Naive thymus-derived CD4-positive, alpha-beta T cell (primary cell): ENCODE measurements around the gene CHCT1. TPM values are rescaled to one million over a fixed set of nuclear protein-coding genes. Genes with fewer than 3 reads are reported as not detected.

Experiments
- ATAC-seq: fragments of 150-1000 bp; cut with Tn5 transposase; 2 replicates; pipeline ENCODE4 v1.10.0; 2021; ENCODE audit warnings: mild to moderate bottlenecking, moderate library complexity
- CTCF ChIA-PET: fragments of 350-600 bp; sonication (Branson Sonifier 250); formaldehyde crosslinking; loops from one replicate; lab custom pipeline; 2021; ENCODE audit warnings: antibody characterized with exemption; lab: Charles Lee
- POLR2A ChIA-PET: fragments of 350-600 bp; sonication (Branson Sonifier 250); formaldehyde crosslinking; loops from one replicate; lab custom pipeline; 2021; ENCODE audit warnings: antibody characterized with exemption, inconsistent platforms; lab: Charles Lee
- DNase-seq, 9 donors: peaks; one replicate each; pipeline versions ENCODE4 v3.0.0 to v3.0.0-alpha.2; 2020 to 2022; ENCODE audit warnings: mixed read lengths in 1 of 9
- H3K27ac ChIP-seq: one replicate; pipeline ENCODE4 v1.7.0; 2013; ENCODE audit warnings: mild to moderate bottlenecking, low read depth, low read length, moderate library complexity
- H3K27me3 ChIP-seq, 2 donors: one replicate each; pipeline ENCODE4 v1.7.0; 2013; ENCODE audit warnings: low read length in 2 of 2, mild to moderate bottlenecking in 2 of 2, moderate library complexity in 2 of 2; ENCODE audit not compliant: control insufficient read depth in 2 of 2, insufficient read depth in 2 of 2
- H3K36me3 ChIP-seq, 3 experiments: 1 replicate in 2 of 3; 2 replicates in 1 of 3; pipeline ENCODE4 v1.7.0; 2013; ENCODE audit warnings: low read length in 3 of 3, mild to moderate bottlenecking in 3 of 3, moderate library complexity in 1 of 3; ENCODE audit not compliant: insufficient read depth in 3 of 3, control insufficient read depth in 2 of 3
- H3K4me1 ChIP-seq, 2 donors: one replicate each; pipeline ENCODE4 v1.7.0; 2013; ENCODE audit warnings: low read length in 2 of 2, mild to moderate bottlenecking in 2 of 2, moderate library complexity in 1 of 2; ENCODE audit not compliant: control insufficient read depth in 2 of 2, insufficient read depth in 2 of 2
- H3K4me3 ChIP-seq: 2 replicates; pipeline ENCODE4 v1.7.0; 2013; ENCODE audit warnings: mild to moderate bottlenecking, low read length
- H3K9me3 ChIP-seq, 3 experiments: 1 replicate in 2 of 3; 2 replicates in 1 of 3; pipeline ENCODE4 v1.7.0; 2013; ENCODE audit warnings: low read length in 3 of 3; ENCODE audit not compliant: control insufficient read depth in 2 of 3
- H3K27ac Mint-ChIP-seq, 9 donors: one replicate each; pipeline ENCODE4 v1.8.0; 2020 to 2022; ENCODE audit warnings: mixed read lengths in 9 of 9, mild to moderate bottlenecking in 8 of 9, moderate library complexity in 5 of 9, inconsistent platforms in 2 of 9
- H3K27me3 Mint-ChIP-seq, 5 donors: one replicate each; pipeline ENCODE4 v1.8.0; 2021 to 2022; ENCODE audit warnings: mixed read lengths in 5 of 5, mild to moderate bottlenecking in 1 of 5
- H3K36me3 Mint-ChIP-seq, 5 donors: one replicate each; pipeline ENCODE4 v1.8.0; 2020 to 2022; ENCODE audit warnings: mixed read lengths in 5 of 5, mild to moderate bottlenecking in 3 of 5, inconsistent platforms in 1 of 5
- H3K4me1 Mint-ChIP-seq, 7 donors: one replicate each; pipeline ENCODE4 v1.8.0; 2020 to 2022; ENCODE audit warnings: mixed read lengths in 7 of 7, mild to moderate bottlenecking in 3 of 7, inconsistent platforms in 1 of 7
- H3K4me3 Mint-ChIP-seq, 10 donors: one replicate each; pipeline ENCODE4 v1.8.0; 2020 to 2022; ENCODE audit warnings: mild to moderate bottlenecking in 10 of 10, mixed read lengths in 10 of 10, moderate library complexity in 6 of 10, inconsistent platforms in 2 of 10
- H3K9me3 Mint-ChIP-seq, 11 donors: one replicate each; pipeline ENCODE4 v1.8.0; 2020 to 2022; ENCODE audit warnings: mixed read lengths in 11 of 11, mild to moderate bottlenecking in 4 of 11, inconsistent platforms in 1 of 11, moderate library complexity in 1 of 11
- intact Hi-C, 2 donors: fragments of 100-400 bp; cut with micrococcal nuclease; formaldehyde crosslinking; loops; one replicate each; pipeline ENCODE4 v1.15.1; 2023
- polyA plus RNA-seq, 2 donors: library from polyadenylated mRNA; unstranded; fragments of 300-500 nt; fragmentation: Illumina TruSeq; gene quantifications; one replicate each; pipeline ENCODE4 v1.2.3, GENCODE V29; 2021
- total RNA-seq, 6 experiments: library from RNA in 5 of 6; stranded (reverse) in 5 of 6; gene quantifications; 1 replicate in 5 of 6; 2 replicates in 1 of 6; pipeline ENCODE4 v1.2.3 and lab custom pipeline; 2021 to 2026

Gene CHCT1
- total and polyA plus RNA-seq, 7 experiments from 2014 or later = not detected

- ATAC-seq = peak; percentile 35
- peak in 1 of 9 donors; percentile 19 for DNase-seq
- H3K4me3 Mint-ChIP-seq = peak overlapping the region; percentile 93 to 99 (median 96)
- peaks cover 0 to 4% (median 0%) of the 10 kb centered on the region in 5 donors for H3K36me3 Mint-ChIP-seq
- no peaks in the 10 kb centered on the region for H3K27me3 ChIP-seq
- H3K9me3 Mint-ChIP-seq = peaks cover 0 to 1% (median 0%) of the 10 kb centered on the region in 11 donors
- no peaks in the 10 kb centered on the region for H3K9me3 ChIP-seq
- peaks cover 35 to 59% (median 46%) of the 10 kb centered on the region in 7 donors for H3K4me1 Mint-ChIP-seq
- H3K4me1 ChIP-seq = peaks cover 6 to 18% of the 10 kb centered on the region in 2 donors
- peak overlapping the region; percentile 92 to 98 (median 97) for H3K27ac Mint-ChIP-seq
- ChIA-PET CTCF (interaction anchor here (1.1 kb wide), 1 partner anchor 13 kb away, joined by 3 read pairs; no protein-coding TSS in a partner anchor), POLR2A (interaction anchor here (0.6 to 1.4 kb wide), 6 partner anchors 9 to 1632 kb away, joined by 3 to 8 read pairs (median 4); partner anchors contain the start of genes APPBP2 and BCAS3)
- H3K27ac ChIP-seq = peak overlapping the region; percentile 92
- peak overlapping the region; percentile 97 for H3K4me3 ChIP-seq
- peaks cover 0 to 6% (median 0%) of the 10 kb centered on the region in 3 experiments for H3K36me3 ChIP-seq
- no peaks in the 10 kb centered on the region for H3K27me3 Mint-ChIP-seq
- intact Hi-C loops = loop anchor here (1.0 to 10.0 kb wide), 14 partner anchors 30 to 1877 kb away; partner anchors contain the start of genes BCAS3 (in 2 of the 2), CLTC (in 2 of the 2), PPM1D (in 2 of the 2) and DHX40 (in 1 of the 2)
Observed at GRCh38 chr17:60391471-60392041, 30.7 kb upstream of the CHCT1 start.

DNA sequence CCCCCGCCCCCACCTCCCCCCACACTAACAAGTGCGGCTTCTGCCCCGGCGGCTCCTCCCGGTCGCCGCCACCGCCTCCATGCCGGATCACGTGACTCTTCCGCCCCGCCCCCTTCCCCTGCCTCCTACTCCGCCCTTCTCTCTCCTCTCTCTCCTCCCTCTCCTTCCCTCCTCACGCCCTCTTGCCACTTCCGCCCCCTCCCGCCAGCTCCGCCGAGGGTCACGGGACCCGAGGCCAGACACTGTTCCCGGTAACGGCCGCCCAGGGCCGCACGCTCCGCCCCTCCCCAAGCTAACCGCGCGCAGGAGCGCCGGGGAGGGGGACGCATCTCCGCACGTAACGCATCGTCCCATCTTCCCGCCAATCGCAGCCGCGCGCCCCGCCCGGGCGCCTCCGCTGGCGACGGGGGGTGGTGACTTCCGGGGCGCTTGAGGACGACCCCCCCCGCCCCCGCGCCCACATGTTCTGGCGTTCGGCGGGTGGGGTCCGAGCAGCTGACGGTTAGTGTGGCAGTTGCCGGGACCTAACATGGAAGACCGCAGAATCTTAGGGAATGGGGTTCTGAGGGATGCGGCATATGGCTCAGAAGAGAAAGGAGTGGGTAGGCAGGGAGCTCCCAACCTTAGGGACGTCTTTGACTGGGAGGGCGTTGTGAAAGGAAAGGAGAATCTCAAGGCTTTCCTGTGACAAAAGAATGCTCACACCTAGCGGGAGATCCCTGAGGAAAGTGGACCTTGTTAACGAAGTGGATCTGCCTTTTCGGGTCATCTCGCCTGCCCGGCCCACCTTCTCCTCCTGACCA, 30.0 kb upstream of the CHCT1 start, which contains the start of gene USP32:
USP32 (minus strand) TSS at position 92 of the 803 bp plus-strand sequence. CDS start 194 bp downstream, outside the sequence.
- intact Hi-C loops = loop anchor here (1.0 to 10.0 kb wide), 13 partner anchors 29 to 1877 kb away; partner anchors contain the start of genes BCAS3 (in 2 of the 2), CLTC (in 2 of the 2), PPM1D (in 2 of the 2) and DHX40 (in 1 of the 2)
- Histone ChIP-seq H3K27ac (peak within 1 kb of the TSS; percentile 92), H3K4me1 (peaks cover 5 to 18% of the 10 kb centered on the region in 2 donors), H3K27me3 (no peaks in the 10 kb centered on the region), H3K4me3 (peak within 1 kb of the TSS; percentile 97), H3K36me3 (peaks cover 0 to 6% (median 0%) of the 10 kb centered on the region in 3 experiments), H3K9me3 (no peaks in the 10 kb centered on the region)
- ChIA-PET POLR2A (interaction anchor here (0.6 to 1.4 kb wide), 7 partner anchors 8 to 1631 kb away, joined by 3 to 8 read pairs (median 3); partner anchors contain the start of genes APPBP2 and BCAS3), CTCF (interaction anchor here (0.6 to 1.1 kb wide), 2 partner anchors 14 to 1064 kb away, joined by 3 to 5 read pairs; no protein-coding TSS in a partner anchor)
- Mint-ChIP-seq H3K4me1 (peaks cover 30 to 55% (median 41%) of the 10 kb centered on the region in 7 donors), H3K4me3 (peak within 1 kb of the TSS; percentile 93 to 99 (median 96)), H3K27me3 (no peaks in the 10 kb centered on the region), H3K36me3 (peaks cover 0 to 4% (median 0%) of the 10 kb centered on the region in 5 donors), H3K9me3 (peaks cover 0 to 1% (median 0%) of the 10 kb centered on the region in 11 donors), H3K27ac (peak within 1 kb of the TSS; percentile 92 to 99 (median 97))
- ATAC-seq = peak; percentile 95
- peak; percentile 94 to 98 (median 96) for DNase-seq

DNA sequence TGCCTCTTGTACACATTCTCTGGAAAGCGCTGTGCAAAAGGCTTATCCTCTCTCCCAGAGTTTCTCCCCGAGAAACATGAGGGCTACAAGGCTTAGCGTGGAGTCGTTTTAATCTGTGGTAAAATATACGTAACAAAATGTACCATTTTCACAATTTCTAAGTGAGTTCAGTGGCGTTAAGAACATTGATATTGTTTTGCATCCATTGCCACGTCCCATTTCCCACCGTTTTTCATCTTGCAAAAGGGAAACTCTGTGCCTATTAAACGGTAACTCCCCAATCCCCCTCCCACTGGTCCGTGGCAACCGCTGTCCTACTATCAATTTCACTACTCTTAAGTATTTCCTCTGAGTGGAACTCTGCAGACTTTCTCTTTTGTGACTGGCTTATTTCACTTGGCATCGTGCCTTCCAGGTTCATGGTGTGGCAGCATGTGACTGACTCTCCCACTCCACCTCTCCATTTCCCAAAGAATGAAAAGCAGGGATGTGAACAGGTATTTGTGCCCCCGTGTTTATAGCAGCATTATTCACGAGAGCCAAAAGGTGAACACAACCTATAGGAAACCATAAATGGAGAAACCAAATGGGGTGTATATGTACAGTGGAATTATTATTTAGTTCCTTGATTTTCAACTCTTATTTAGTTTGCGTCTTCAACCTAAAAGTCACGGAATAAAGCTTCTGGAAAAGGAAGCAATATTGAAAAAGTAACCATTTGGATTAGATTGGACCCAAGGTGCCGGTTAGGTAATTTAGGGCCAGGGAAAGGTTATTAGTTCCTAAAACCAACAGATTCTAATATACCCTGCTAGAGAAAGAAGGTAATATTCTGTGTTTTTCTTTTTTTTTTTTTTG, 29.2 kb upstream of the CHCT1 start:
- DNase-seq (peak in 7 of 9 donors; percentile 8 to 38 (median 14)), ATAC-seq (no peak)
- Histone ChIP-seq H3K36me3 (peaks cover 0 to 6% (median 0%) of the 10 kb centered on the region in 3 experiments), H3K27me3 (no peaks in the 10 kb centered on the region), H3K9me3 (no peaks in the 10 kb centered on the region), H3K4me1 (peaks cover 10 to 18% of the 10 kb centered on the region in 2 donors), H3K27ac (peak overlapping the region; percentile 92), H3K4me3 (peak overlapping the region; percentile 97)
- CTCF ChIA-PET = no interaction called here
- peak overlapping the region; percentile 92 to 99 (median 97) for H3K27ac Mint-ChIP-seq
- H3K27me3 Mint-ChIP-seq = no peaks in the 10 kb centered on the region
- peaks cover 30 to 58% (median 39%) of the 10 kb centered on the region in 7 donors for H3K4me1 Mint-ChIP-seq
- intact Hi-C loops = loop anchor here (1.0 to 10.0 kb wide), 13 partner anchors 28 to 1878 kb away; partner anchors contain the start of genes BCAS3 (in 2 of the 2), CLTC (in 2 of the 2), PPM1D (in 2 of the 2) and DHX40 (in 1 of the 2)
- H3K9me3 Mint-ChIP-seq = peaks cover 0 to 1% (median 0%) of the 10 kb centered on the region in 11 donors
- H3K4me3 Mint-ChIP-seq = peak overlapping the region; percentile 93 to 99 (median 96)
- POLR2A ChIA-PET = interaction anchor here (0.8 to 1.2 kb wide), 2 partner anchors 30 to 774 kb away, joined by 3 read pairs; no protein-coding TSS in a partner anchor
- H3K36me3 Mint-ChIP-seq = peaks cover 0 to 4% (median 0%) of the 10 kb centered on the region in 5 donors

GRCh38 chr17:60393840-60394723, 28.2 kb upstream of the CHCT1 start:
- H3K4me3 ChIP-seq = no peak overlapping the region
- intact Hi-C loops = loop anchor here (2.0 to 10.0 kb wide), 5 partner anchors 432 to 1879 kb away; partner anchors contain the start of genes CLTC (in 1 of the 2), DHX40 (in 1 of the 2), MTMR4 (in 1 of the 2) and RNFT1 (in 1 of the 2)
- ATAC-seq (no peak), DNase-seq (no peak)
- H3K4me3 Mint-ChIP-seq = peak overlapping the region in 4 of 10 donors; percentile 2 to 25 (median 8)
- H3K27ac Mint-ChIP-seq = peak overlapping the region in 7 of 9 donors; percentile 1 to 99 (median 79)
- no peaks in the 10 kb centered on the region for H3K27me3 Mint-ChIP-seq
- peaks cover 0 to 4% (median 0%) of the 10 kb centered on the region in 5 donors for H3K36me3 Mint-ChIP-seq
- H3K9me3 Mint-ChIP-seq = peaks cover 0 to 1% (median 0%) of the 10 kb centered on the region in 11 donors
- H3K4me1 Mint-ChIP-seq = peaks cover 26 to 52% (median 40%) of the 10 kb centered on the region in 7 donors
- no peaks in the 10 kb centered on the region for H3K9me3 ChIP-seq
- no peaks in the 10 kb centered on the region for H3K27me3 ChIP-seq
- H3K27ac ChIP-seq = no peak overlapping the region
- H3K36me3 ChIP-seq = peaks cover 0 to 6% (median 0%) of the 10 kb centered on the region in 3 experiments
- H3K4me1 ChIP-seq = peaks cover 14 to 18% of the 10 kb centered on the region in 2 donors
- CTCF ChIA-PET = no interaction called here
- POLR2A ChIA-PET = interaction anchor here (0.7 kb wide), 1 partner anchor 1290 kb away, joined by 3 read pairs; no protein-coding TSS in a partner anchor
